Testis (tissue), 2 donors: ENCODE data around the gene ARL5C.

Experiments
- CTCF ChIP-seq, 3 experiments: fragments of 450-650 bp in 2 of 3; fragments of 200-600 bp in 1 of 3; sonication (generic) in 1 of 3; IDR thresholded peaks; one replicate each; pipeline ENCODE4 v1.5.1; 2016 to 2019; ENCODE audit warnings: antibody characterized with exemption in 3 of 3, mild to moderate bottlenecking in 2 of 3, moderate library complexity in 1 of 3
- POLR2A ChIP-seq: fragments of 450-650 bp; IDR thresholded peaks from one replicate; pipeline ENCODE4 v1.6.1; 2017; ENCODE audit warnings: antibody characterized with exemption, mild to moderate bottlenecking, moderate library complexity

GRCh38 chr17:39134878-39135277, 31.1 kb downstream of the ARL5C start:
- no peak for TF ChIP-seq CTCF (IDR thresholded peaks at IDR 0.05)
- no peak for TF ChIP-seq POLR2A
